ENCODE results near the gene TSPAN18.

Gene TSPAN18

GRCh38 chr11:44831605-44832394, 105.0 kb downstream of the TSPAN18 start:
- H3K9me3 ChIP-seq (ENCODE audit: control insufficient read depth, insufficient read depth, low read length) = no peaks in the 10 kb centered on the region
- no peaks in the 10 kb centered on the region for H3K36me3 ChIP-seq (ENCODE audit: control insufficient read depth, low read length)
- no peak overlapping the region for H3K4me2 ChIP-seq (ENCODE audit: low read length)
- no peak overlapping the region for H3K4me3 ChIP-seq (ENCODE audit: low read length)
- H3K79me2 ChIP-seq (ENCODE audit: control insufficient read depth, low read length) = no peaks in the 10 kb centered on the region
- TF ChIP-seq CTCF (IDR thresholded peaks at IDR 0.05; ENCODE audit: low read depth, low read length, poor library complexity, severe bottlenecking) (no peak), EZH2phosphoT487 (IDR thresholded peaks at IDR 0.05; ENCODE audit: borderline replicate concordance, low read length) (no peak)
- H3F3A ChIP-seq (ENCODE audit: control insufficient read depth, insufficient read depth) = no peaks in the 10 kb centered on the region
- no peak overlapping the region for H3K27ac ChIP-seq (ENCODE audit: low read depth, low read length)
- no peaks in the 10 kb centered on the region for H3K4me1 ChIP-seq (ENCODE audit: control insufficient read depth, low read length)
- no peaks in the 10 kb centered on the region for H3K9me2 ChIP-seq (replicated peaks; ENCODE audit: control insufficient read depth, low read length)
- no peaks in the 10 kb centered on the region for H4K20me1 ChIP-seq (ENCODE audit: control insufficient read depth, insufficient read depth, low read depth, low read length)
- H3K27me3 ChIP-seq (ENCODE audit: control insufficient read depth, low read length) = peaks cover 6% of the 10 kb centered on the region; the same call in 1 of the 2 replicates

GRCh38 chr11:44832452-44832851, 105.7 kb downstream of the TSPAN18 start:
- Histone ChIP-seq H3K27me3 (ENCODE audit: control insufficient read depth, low read length) (peaks cover 13% of the 10 kb centered on the region; the same call in 1 of the 2 replicates), H3K4me1 (ENCODE audit: control insufficient read depth, low read length) (no peaks in the 10 kb centered on the region), H3K4me3 (ENCODE audit: low read length) (no peak overlapping the region), H3K9me2 (replicated peaks; ENCODE audit: control insufficient read depth, low read length) (no peaks in the 10 kb centered on the region), H3K9me3 (ENCODE audit: control insufficient read depth, insufficient read depth, low read length) (no peaks in the 10 kb centered on the region), H3F3A (ENCODE audit: control insufficient read depth, insufficient read depth) (no peaks in the 10 kb centered on the region), H3K27ac (ENCODE audit: low read depth, low read length) (no peak overlapping the region), H3K79me2 (ENCODE audit: control insufficient read depth, low read length) (no peaks in the 10 kb centered on the region), H3K4me2 (ENCODE audit: low read length) (no peak overlapping the region), H3K36me3 (ENCODE audit: control insufficient read depth, low read length) (no peaks in the 10 kb centered on the region), H4K20me1 (ENCODE audit: control insufficient read depth, insufficient read depth, low read depth, low read length) (no peaks in the 10 kb centered on the region)
- TF ChIP-seq EZH2phosphoT487 (IDR thresholded peaks at IDR 0.05; ENCODE audit: borderline replicate concordance, low read length) (no peak), CTCF (IDR thresholded peaks at IDR 0.05; ENCODE audit: low read depth, low read length, poor library complexity, severe bottlenecking) (no peak)

- H3K27me3 ChIP-seq (ENCODE audit: control insufficient read depth, low read length) = peaks cover 17% of the 10 kb centered on the region; the same call in 1 of the 2 replicates
- H3K4me1 ChIP-seq (ENCODE audit: control insufficient read depth, low read length) = no peaks in the 10 kb centered on the region
- H3K4me3 ChIP-seq (ENCODE audit: low read length) = no peak overlapping the region
- no peaks in the 10 kb centered on the region for H4K20me1 ChIP-seq (ENCODE audit: control insufficient read depth, insufficient read depth, low read depth, low read length)
- H3F3A ChIP-seq (ENCODE audit: control insufficient read depth, insufficient read depth) = no peaks in the 10 kb centered on the region
- no peaks in the 10 kb centered on the region for H3K36me3 ChIP-seq (ENCODE audit: control insufficient read depth, low read length)
- H3K9me2 ChIP-seq (replicated peaks; ENCODE audit: control insufficient read depth, low read length) = no peaks in the 10 kb centered on the region
- H3K9me3 ChIP-seq (ENCODE audit: control insufficient read depth, insufficient read depth, low read length) = no peaks in the 10 kb centered on the region
- no peak overlapping the region for H3K4me2 ChIP-seq (ENCODE audit: low read length)
- no peak for TF ChIP-seq CTCF (IDR thresholded peaks at IDR 0.05; ENCODE audit: low read depth, low read length, poor library complexity, severe bottlenecking)
- no peak for TF ChIP-seq EZH2phosphoT487 (IDR thresholded peaks at IDR 0.05; ENCODE audit: borderline replicate concordance, low read length)
- no peaks in the 10 kb centered on the region for H3K79me2 ChIP-seq (ENCODE audit: control insufficient read depth, low read length)
- H3K27ac ChIP-seq (ENCODE audit: low read depth, low read length) = no peak overlapping the region
Observed at GRCh38 chr11:44833221-44833876, 106.6 kb downstream of the TSPAN18 start.

Data from DOHH2 (cell line).